ENCODE results near the gene DNM3.

- TF ChIP-seq POLR2AphosphoS5 (IDR thresholded peaks at IDR 0.05; ENCODE audit: borderline replicate concordance, low read depth, low read length) (no peak), EZH2 (IDR thresholded peaks at IDR 0.05) (no peak), FOXP2 (optimal IDR thresholded peaks at IDR 0.05; ENCODE audit: control extremely low read depth, extremely low read length, insufficient read depth) (no peak)
Observed at GRCh38 chr1:172154551-172154950, 313.3 kb downstream of the DNM3 start.

All from SK-N-MC (cell line).